Measurements from ENCODE around the gene UBL4A.
A peak's percentile ranks its signal among the peaks of the same experiment; 100 is the strongest.

UBL4A gene

GRCh38 chrX:154481911-154482601 is 4.4 kb downstream of the UBL4A start:
- no peak for DNase-seq

DNA sequence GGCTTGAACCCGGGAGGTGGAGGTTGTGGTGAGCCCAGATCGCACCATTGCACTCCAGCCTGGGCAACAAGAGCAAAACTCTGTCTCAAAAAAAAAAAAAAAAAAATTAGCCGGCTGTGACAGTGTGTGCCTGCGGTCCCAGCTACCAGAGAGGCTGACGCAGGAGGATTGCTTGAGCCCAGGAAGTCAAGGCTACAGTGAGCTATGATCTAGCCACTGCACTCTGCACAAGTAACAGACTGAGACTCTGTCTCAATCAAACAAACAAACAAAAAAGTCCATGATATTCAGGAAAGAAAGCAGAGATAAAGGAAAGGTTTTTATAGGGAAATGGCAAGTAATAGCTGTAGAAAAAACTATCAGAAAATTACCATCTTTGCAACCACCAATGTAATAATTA is 5.2 kb downstream of the UBL4A start:
- DNase-seq = no peak

- DNase-seq = peak; percentile 70
These were observed 7.4 kb downstream of the UBL4A start, which contains the start of gene LAGE3 for GRCh38 chrX:154478728-154479622. LAGE3 (minus strand) TSS chrX:154479281; CDS start chrX:154478915, 366 bp downstream.

DNA sequence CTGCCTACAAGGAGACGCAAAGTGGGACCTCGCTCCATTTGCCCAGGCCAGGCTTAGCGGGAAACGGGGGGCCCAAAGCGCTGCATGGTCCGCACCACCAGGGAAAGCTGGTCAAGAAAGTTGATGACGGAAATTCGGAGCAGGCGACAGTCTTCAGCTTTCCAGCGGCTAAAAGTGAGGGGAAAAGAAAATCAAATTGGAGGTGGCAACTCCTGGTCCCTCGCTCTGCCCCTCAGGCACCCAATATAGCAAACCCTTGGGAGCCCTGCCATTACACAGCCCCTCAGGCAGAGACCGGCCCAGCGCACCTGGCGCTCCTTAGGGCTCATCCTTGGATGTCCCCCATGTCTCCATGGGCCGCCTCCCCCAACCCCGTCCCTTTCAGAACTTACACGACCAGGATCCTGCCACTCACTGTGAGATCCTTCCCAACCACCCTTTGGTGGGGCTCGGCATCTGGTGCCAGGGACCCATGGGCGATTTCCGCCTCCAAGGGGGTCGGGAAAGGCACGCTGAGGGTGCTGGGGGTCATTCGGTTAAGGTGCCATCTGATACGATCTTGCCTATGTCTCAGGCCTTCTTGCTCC is 8.4 kb downstream of the UBL4A start:
- DNase-seq = no peak

GRCh38 chrX:154476821-154477220 is 9.6 kb downstream of the UBL4A start:
- DNase-seq = no peak

DNA sequence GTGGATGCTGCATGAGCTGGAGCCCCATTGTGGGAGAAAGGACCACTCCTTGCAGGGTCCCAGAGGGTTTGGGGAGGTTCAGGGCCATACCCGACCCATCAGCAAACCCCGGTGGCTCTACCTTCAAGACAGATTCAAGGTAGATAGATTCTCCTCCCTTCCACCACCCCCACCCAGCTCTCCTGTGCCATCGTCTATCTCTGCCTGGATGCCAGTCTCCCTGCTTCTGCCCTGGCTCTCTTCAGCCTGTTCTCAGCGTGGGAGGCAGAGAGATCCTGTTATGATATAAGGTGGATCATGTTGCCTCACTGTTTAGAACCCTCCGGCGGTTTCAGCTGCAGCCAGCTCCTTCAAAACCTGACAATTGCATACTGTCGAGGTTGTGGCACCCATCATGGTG is 12.7 kb downstream of the UBL4A start:
- no peak for DNase-seq

DNA sequence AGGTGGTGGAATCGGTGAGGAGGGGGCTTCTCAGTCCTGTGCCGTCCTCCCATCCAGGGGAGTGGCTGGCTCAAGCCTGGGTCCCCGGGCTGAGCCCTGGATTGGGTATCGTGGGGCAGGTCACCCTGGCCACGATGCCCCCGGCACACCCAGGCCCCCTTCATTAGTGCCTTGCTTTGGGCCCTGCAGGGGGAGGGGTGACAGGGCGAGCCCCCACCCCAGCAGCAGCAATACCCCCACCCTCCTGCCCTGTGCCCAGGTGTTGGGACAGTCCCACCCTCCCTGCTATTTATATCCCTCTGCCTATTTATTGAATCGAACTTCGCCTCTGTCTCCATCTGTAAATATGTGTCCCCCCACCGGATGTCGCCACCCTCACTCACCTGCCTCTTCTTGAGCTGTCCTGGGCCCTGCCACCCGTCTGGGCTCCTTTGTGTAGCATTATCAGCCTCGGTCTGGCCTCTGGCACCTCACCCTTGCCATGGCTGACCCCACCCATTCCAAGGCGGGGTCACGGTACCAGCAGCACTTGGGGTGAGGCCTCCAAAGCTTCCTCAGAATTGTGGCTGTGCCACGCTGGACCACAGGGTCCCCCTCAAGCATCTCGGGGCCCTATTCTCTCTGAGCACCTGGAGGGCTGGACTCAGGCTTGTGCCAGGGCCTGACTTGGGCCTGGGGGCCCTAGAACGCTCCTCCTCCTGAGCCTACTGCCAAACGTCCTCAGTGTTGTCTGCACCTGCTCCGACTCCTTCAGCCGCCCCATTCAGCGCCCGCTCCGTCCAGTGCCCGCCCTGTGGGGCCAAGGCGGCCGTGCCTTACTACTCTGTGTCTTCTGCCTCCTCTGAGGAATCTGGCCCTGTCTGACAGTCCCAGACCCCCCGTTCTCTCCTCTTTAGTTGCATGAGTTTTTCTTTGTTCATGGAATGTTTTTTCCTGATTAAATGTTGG is 13.5 kb downstream of the UBL4A start:
- no peak for DNase-seq

DNA sequence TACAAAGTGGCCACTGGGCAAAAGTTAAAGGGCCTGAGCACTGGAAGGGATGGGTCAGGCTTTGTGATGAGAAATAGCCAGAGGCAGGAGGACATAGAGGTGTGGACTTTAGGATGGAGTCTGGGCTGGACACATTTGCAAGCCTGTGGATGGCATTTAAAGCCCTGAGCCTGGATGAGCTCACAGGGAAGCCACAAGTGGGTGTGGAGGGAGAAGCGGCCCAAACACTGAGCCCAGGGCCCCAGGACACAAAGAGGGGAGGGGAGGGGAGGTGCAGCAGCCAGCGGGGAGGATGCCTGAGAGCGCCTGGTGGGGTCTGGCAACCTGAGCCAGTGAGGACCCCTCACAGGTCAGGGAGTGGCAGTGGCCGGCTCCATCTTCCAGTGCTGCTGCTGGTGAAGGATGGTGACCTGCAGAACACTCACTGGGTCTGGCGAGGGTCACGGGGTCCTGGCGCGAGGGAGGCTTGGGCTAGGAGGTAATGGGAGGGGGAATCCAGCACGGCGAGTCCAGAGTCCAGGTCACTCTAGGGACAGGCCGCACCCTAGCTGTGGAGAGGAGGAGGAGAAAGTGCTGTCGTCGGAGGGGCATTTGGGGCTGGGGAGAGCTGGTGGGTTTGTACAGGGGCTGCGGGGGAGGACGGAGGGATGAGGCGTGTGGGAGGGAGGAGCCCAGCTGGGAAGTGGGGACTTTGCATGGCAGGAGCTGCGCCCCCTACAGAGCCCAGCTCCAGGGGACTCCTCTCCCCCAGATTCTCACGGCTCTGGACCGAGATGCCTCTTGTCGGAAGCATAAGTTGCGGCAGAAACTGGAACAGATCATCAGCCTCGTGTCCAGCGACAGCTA is 14.4 kb downstream of the UBL4A start:
- DNase-seq = no peak

DNA sequence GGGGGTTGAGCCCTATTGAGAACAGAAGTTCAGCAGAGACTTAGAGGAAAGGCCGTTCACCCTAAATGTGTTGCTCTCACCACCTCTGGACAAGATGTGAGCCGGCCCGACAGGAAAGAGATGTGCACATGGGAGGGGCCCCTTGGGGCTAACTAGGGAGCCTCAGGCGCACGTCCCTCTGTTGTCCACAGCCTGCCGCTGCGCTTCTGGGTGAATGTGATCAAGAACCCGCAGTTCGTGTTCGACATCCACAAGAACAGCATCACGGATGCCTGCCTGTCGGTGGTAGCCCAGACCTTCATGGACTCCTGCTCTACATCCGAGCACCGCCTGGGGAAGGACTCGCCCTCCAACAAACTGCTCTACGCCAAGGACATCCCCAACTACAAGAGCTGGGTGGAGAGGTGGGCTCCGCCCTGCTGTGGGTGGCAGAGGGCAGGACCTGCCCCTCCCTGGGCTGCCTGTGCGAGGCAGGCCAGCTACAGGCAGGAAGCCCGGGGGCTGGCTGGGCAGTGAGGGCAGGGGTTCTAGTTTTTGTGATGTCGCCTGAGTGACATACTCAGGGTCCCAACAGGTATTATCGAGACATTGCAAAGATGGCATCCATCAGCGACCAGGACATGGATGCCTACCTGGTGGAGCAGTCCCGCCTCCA is 15.4 kb downstream of the UBL4A start:
- DNase-seq = no peak

GRCh38 chrX:154470434-154470833 is 16.0 kb downstream of the UBL4A start:
- DNase-seq = no peak

DNA sequence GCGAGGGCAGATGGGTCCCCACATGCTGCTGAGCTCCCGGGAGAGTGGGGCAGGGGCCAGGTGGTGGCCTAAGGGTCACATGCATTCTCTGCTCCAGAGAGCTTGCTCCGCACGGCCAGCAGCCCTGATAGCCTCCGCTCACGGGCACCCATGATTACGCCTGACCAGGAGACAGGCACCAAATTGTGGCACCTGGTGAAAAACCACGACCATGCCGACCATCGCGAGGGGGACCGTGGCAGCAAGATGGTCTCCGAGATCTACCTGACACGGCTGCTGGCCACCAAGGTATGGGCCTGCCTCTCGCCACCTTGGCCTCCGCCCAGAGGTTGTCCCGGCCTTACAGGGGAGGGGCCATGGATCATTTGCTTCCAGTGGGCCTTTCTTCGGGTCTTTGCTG is 16.5 kb downstream of the UBL4A start:
- no peak for DNase-seq

GRCh38 chrX:154469114-154469513 is 17.3 kb downstream of the UBL4A start:
- no peak for DNase-seq

- DNase-seq = no peak
These were observed 18.2 kb downstream of the UBL4A start for GRCh38 chrX:154468217-154468616.

GRCh38 chrX:154467556-154467955 is 18.9 kb downstream of the UBL4A start:
- no peak for DNase-seq

GRCh38 chrX:154466907-154467306 is 19.5 kb downstream of the UBL4A start:
- no peak for DNase-seq

DNA sequence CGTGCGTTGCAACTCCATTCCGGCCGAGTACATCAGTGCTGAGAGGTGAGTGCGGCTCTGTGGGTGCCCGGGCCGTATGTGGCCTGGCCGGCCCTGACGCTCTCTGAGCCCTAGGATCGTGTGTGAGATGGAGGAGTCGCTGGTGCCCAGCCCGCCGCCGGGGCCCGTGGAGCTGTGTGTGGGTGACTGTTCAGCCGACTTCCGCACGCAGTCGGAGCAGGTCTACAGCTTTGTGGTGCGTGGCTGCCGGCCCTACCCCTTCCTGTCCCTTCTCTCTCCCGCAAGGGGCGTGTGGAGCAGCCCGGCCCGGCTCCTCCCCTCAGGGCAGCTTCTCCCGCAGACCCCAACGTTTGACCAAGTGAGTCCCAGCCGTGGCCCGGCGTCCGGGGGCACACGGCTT is 20.4 kb downstream of the UBL4A start:
- DNase-seq = no peak

- DNase-seq = no peak
These were observed 20.8 kb downstream of the UBL4A start for GRCh38 chrX:154465601-154466000.

DNA sequence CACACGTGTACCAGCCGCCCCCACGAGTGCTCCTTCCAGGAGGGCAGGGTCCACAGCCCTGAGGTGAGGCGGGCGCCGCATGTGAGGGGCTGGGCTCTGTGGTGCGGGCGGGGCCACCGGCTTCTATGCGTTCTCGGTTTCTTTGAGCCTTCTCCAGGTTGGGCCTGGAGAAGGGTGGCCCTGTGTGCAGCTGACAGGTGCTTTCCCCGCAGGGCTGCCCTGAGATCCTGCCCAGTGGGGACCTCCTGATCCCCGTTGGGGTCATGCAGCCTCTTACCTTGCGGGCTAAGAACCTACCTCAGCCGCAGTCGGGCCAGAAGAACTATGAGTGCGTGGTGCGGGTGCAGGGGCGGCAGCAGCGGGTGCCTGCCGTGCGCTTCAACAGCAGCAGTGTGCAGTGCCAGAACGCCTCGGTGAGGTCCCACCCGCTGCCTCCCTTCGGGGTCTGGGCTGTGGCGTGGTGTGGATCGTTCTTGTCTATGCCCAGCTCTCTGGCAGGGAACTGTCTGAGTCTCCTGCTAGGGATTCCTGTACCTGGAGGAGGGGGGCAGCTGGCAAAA is 21.5 kb downstream of the UBL4A start:
- DNase-seq = no peak

- DNase-seq = no peak
These were observed 22.7 kb downstream of the UBL4A start for GRCh38 chrX:154463611-154464220.

DNA sequence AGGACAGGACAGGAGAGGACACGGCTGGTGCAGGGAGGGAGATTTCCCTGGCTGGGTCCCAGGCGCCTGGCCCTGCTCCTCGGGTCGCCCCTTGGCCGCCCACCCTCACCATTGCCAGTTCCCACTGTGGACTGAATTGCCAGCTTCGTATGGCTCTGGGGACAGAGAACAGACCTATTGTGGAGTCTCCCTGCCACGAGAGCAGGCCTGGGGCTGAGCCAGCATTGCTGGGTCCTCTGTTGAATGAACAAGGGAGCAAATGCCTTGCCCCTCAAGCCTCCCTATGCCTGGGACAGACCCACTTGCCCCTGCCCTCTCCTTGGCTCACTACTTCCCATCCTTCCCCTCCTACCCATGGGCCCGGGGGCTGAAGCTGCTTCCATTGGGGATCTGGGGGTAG is 24.0 kb downstream of the UBL4A start:
- DNase-seq = no peak
